HuH-7.5 (cell line): Measurements from ENCODE around the gene EFNA5.

ENCODE experiments used
- DNase-seq: peaks from one replicate; pipeline ENCODE4 v3.0.0; 2011; ENCODE audit warnings: low spot score

Gene EFNA5

DNA sequence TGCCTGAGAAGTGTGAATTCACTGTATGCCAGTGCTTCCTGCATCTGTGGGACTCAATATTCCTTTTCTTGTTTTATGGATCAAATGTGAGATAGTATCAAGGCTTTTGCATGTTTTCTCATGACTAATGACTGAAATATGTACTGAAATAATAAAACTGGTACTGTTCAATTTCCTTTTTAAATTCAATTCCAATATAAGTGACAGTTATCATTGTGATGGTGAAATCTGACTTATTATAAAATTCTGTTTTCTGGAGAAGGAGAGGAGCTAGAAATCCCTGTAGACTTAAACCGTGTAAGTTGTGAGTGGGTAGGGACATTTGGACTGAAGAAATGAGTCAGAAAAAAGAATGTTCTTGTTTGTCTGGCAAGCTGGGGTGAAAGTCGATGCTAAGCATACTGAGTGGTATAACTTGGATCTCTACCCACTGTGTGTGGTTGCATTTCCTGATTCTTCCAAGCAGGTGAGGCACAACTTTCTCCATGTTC lies 245.2 kb downstream of the EFNA5 start:
- no peak for DNase-seq

DNA sequence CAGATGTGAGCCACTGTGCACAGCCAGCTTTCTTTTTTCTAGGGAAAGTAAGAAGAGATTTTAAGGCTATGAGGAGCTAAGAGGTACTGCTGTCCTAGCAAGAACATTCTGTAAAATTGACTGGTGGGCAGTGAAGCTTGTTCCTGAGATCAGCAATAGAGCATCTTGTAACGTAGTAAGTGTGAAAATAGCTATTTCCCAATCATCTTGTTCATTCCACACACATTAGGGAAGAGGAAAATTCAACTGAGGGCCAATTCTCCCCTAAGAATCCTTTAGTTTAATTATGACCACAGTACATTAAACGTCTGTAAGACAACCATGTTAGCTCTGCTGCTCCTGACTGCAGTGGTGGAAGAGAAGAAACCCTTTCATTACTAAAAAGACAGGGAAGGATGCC lies 246.2 kb downstream of the EFNA5 start:
- DNase-seq: no peak

DNA sequence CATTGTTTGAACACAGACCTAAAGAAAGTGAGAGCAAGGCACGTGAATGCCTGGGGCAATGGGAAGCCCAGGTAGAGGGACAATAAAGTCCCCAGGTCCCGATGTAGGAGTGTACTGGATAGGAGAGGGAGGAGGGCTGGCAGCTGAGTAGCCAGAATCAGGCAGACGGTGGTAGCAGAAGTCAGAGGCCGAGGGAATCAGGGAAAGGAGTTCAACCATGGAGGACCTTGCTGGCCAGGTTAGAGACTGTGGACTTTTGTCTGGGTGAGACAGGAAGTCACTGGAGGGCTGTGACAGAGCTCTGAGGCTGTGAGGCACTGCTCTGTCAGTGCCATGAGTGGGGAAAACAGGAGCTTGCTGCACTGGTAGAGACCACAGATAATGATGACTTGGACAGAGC lies 248.2 kb downstream of the EFNA5 start:
- no peak for DNase-seq

DNA sequence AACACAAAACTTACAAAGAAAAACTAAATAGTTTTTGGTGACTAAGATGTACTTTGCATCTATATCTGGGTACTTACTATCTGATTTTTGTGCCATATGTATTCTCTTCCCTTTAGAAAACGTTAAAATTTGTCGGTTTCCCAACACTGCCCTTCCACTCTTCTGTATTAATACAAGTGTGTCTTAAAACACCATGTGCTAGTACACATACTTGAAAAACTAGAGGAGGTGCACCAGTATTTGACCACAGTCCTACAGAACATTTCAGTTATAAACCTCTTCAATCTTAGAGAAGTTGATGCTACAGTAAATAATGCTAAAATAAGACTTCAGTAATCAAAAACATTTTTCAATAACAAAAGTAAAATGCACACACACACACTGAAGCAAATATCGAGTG lies 251.2 kb downstream of the EFNA5 start:
- no peak for DNase-seq

DNA sequence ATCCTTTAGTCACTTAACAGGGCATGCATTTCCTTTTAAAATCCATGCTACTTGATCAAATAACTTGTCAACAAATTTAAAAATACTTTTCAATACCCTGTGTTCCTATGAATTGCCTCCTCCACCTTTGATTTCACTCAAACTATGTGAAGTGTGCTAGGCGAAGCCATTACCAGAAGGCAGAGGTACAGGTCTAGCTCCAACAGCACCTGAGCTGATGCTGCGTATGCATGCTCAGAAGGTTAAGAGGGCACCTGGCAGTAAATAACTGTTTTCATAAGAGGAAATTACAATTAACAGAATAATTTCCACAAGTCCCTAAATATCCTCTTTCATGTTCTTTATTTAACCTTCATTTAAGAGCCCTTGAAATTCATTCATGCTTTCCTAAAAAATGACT lies 251.8 kb downstream of the EFNA5 start:
- no peak for DNase-seq

DNA sequence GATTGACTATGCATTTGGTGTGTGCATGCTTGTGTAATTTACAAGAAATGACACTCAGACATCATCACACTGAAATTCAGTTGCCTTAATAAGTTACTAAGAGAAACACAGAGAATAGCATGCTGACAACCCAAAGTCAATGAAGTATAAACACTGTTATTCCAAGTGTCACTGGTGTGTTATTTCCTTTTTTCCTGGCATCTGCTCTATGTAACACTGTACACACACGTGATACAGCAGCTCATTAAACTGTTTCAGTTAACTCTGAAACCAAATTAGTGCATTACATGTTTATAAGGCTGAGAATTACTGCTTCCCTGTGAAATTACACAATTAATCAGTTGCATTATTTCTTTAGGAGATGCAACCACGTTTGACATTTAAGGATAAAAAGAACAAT lies 252.7 kb downstream of the EFNA5 start:
- no peak for DNase-seq

DNA sequence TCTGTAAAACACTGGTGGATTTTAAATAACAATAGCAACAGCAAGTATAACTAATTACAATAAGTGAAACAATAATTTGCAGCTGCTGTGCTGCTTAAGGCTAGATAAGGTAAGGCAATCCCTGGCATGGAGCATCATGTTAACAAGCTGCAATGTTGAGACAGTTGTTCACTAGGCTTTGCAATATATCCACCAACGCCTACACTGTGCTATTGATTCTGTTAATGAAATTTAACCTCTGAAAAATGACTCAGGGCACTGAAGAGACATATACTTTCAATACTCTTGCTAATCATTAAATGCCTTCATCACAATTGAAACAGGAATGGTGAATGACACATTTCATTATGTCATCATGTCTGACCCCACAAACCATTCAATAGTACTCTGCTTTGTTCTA lies 255.0 kb downstream of the EFNA5 start:
- DNase-seq: no peak

DNA sequence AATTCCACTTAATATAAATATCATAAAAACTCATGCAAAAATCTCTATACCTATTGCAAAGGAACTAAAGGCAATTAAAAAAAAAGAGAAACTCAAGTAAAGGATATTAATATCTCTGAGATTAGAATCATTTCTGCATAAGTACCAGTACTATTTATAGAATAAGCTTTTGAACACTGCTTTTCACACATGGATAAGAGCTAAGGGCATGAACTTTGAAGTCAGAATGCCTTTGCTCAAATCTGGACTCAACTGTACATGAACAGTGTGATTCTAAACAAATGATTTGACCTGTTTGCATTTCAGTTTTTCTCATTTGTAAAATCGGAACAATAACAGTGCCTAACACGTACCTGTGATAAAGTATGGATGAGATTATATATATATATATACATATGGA lies 255.9 kb downstream of the EFNA5 start:
- DNase-seq: no peak

DNA sequence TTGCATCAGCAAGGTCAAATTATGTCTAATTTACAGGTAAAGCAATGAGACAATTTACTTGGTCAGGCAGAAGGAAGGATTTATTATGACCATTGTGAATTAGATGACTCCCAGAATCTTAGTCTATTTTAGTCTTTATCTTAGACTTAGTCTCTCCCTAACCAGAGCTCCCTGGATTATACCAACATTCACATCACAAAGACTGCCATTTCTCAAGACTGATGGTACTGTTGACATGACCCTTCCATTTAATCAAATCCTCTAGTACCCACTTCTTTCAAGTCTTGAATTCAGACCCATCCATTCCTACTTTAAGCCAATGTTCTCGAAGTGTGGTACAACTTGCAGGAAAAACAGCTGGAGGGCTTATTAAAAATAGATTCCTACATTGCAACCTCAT lies 257.0 kb downstream of the EFNA5 start:
- DNase-seq: no peak

DNA sequence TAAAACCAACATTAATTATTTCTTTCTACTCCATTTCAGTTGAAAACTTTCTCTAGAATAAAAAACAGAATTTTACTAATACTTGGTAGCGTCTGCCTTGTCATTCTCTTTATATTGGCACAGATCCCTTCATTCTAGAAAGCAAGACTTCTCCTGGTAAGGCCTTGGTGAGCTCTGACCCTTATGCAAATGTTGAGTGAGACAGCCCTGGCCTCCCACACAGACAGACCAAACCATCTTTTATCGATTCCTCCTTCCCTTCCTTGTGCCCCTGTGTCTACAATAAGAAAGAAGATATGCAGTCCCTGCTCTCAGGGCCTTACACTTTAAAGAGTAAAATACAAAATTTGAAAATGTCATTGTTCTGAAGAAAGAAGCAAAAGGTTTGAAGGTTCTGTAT lies 262.2 kb downstream of the EFNA5 start:
- no peak for DNase-seq

DNA sequence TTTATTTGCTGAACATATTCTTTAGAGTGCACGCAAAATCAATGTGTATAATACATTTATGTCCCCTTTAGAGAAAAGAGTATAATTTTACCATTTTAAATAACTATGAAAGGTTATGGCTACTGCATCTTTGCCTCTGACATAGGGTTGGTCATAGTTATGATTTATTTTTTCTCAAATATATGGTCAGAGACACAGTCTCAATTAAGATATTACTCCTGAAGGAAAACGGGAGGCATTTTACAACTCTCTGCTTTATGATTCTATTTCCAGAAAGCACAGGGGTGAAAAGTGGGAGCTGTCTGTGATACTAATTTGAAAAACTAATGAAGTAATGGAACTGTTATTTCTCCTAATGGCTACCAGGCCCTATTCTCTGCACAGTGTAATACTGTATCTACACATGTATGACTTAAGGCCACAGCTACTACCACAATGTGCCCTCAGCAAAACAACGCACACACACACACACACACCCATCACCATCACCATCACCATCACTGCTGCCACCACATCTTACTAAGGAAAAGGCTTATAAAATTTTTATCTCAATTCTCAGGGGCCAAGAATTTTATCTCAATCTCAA lies 262.9 kb downstream of the EFNA5 start:
- no peak for DNase-seq

DNA sequence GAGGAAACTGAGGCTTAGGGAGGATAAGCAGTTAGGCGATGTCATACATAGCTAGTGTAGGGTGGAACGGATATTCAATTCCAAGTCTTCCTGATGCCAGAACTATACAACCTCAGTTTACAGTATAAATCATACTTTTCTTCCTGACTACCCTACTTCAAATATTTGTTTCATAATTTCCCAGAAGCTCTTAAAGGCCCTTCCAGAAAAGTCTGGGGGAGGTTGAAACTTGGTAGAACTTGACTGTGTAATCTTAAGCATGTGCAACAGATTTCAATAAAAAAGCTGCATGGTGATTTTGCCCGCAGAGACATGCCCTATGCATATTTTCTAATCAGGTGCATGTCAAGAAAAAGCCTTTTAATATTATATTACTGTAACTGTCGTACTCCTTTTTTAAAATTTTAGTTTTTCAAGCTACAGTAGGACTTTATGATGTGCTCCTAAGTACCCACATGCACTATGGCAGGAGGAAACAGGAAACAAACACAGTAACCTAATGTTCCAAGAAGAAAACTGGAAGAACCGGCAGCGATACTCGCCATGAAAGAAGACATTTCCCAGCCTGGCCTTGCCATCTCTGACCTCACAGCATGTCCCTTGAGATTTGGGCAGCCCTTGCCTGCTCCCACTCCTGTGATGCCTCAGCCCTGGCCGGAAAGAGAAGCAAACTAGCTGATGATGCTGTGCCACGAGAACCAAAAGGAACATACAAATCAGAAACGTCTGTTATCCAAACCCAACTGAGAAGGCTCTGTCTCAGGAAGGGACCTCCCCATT lies 266.0 kb downstream of the EFNA5 start:
- no peak for DNase-seq

DNA sequence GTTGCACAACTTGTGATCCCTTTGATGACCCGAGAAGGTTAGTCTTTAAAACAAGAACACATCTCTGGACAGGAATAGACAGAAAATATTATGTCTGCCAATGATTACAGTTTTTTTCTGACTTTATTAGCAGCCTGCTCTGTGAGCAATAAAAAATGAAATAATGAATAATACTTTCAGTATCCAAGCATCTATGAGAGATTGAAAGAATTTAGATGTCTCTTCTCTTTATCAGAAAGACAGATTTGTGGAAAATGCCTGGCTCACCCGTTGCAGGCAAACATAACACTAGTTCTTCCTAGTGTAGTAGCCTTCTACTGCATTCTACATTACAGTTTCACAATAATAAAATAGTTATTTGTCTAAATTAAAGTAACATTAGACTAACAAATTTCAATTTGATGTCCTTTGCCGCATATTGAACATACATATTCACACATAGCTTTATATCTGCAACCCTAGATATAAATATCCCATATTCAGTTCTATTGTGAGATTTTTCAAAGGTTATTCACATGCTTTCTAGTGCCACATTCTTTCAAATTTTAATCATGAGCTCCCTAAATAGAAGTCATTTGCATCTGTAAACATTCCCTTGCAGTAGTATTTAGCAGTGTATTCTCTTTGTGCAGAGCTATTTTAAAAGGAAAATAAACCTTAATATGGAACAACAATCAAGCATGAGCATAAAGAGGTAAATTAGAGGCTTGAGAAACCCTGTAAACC lies 267.3 kb downstream of the EFNA5 start:
- no peak for DNase-seq

DNA sequence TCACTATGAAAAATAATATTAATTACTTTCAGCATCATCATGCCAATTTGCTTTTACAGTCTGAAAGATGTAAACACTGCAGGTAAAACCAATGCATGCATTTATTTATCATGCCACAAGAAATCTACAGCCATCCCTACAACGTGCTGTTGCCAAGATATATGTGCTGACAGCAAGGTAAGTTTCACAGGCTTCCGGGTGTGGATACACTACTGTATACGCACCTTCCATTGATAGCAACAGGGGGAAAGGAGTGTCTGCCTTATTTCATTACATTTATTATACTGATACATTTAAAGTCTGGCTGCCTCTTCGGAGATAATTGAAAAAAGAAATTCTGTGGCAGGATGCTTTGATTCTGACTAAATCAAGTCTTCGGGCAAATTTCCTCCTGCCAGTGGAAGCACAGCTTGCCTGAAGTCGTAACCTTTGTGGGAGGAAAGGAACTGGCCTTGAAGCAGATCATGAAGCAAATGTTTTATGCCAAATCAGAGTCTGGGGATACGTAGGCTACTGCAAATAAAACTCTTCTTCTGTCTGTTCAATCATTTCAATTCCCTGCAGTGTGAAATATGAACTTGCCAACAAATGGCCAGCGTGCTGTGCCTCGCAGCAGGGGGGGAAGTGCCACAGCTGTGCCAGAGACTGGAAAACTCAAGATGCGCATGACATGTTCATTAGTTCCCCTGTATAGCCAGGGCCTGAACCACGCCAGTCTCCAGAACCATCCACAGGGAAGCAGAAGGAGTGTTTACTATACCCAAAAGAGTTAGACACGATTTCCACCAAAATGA lies 268.1 kb downstream of the EFNA5 start:
- no peak for DNase-seq

DNA sequence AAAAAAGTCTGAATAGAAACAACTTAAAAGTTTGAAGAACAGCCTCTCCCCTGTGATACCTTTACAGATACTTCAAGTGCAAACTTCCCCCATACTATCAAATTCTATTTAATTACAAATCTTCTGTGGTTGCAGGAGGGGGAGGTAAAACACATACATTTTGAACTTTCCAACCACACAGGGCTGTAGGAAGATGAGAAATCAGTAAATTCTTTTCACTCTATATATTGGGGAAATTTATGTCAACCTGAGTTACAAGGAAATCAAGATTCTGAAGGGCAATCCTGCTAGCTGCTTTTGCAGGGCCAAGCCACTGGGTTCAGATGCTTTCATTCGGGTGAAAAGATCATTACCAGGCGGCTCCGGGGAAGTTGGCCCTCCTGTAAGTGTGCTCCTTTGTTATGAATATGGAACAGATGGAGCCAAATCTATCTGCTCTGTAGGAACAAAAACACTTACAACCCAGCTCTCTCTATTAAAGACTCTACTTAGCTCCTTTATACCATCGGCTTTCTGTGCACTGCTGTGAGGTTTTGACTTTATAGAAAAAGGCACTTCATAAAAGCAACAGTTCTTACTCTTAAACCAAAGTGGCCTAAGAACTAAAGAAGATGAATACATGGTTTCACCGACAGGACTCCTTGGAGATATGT lies 269.1 kb downstream of the EFNA5 start:
- DNase-seq: no peak

DNA sequence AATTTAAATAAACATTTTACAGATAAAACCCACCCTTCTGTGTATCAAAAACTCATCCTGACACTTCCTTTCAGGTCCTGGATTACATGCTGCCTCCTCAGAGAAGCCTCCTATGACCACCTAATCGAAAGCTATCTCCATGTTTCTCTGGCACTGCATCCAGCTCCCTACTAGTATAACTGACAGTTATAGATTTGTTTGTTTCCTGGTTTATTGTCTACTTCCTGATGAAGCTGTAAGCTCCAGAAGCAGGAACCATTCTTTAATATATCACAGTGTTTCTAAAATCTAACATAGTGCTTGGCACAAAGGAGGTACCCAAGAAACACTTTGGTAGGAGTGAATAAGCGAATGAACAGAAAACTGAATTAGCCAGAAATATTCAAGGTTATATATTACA lies 270.4 kb downstream of the EFNA5 start:
- DNase-seq: no peak

DNA sequence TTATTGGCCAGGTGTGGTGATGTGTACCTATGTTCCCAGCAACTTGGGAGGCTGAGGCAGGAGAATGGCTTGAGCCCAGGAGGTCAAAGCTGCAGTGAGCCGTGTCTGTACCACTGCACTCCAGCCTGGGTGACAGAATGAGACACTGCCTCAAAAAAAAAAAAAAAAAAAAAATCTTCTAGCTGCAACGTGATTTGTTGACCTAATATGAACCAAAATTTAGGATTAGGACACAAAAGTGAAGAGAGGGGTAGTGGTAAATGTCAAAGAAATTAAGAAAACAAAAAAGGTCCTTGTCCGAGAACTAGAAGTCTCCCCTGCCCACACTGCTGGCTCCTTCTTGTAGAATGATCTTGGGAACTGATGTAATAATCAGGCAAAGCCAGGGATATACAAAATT lies 272.0 kb downstream of the EFNA5 start:
- no peak for DNase-seq

DNA sequence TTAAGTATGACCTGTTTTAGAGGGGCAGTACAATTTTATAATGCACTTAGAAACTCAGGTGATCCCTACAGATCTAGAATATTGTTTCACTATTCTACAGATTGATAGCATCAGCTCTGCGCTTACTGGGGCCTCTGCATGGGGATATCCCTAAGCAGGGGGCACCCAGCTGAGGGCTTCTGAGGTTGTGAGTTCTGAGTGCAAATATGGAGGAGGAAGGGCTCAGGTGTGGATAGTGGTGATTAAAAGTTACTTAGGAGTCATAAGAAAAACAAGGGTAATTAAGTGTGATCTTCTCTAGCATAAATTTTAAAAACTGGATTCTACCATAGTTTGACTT lies 274.4 kb downstream of the EFNA5 start:
- no peak for DNase-seq

DNA sequence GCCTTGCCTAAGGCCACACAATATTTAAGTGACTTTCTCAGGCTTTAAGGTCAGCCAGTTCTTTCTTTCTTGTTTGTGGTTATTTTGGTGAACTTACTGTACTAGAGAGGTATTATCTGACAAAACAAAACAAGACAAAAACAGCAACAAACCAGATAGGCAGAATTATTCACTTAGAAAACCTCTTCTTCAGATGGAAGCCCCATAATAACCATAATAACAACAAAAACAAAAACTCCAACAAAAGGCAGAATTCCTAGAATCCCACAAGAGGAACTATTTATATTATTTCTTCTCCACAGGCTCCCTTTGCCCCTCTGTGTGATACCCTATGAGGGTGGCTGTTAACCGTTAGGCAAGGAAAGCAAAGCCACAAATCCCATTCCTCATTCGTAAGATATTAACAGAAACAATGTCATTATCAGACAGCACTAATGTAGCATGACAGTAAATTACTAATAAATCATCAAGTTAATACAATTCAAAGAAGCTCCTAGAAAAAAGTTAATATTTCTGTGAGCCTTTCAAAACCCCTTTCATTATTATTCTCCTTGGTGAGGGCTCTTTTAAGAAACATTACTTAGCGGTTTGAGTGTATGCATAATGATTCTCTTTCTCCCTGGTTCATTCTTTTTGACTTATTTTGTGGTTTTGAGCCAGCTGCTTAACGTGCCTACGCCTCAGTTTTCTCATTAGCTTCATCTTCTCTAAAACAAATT lies 274.9 kb downstream of the EFNA5 start:
- no peak for DNase-seq

DNA sequence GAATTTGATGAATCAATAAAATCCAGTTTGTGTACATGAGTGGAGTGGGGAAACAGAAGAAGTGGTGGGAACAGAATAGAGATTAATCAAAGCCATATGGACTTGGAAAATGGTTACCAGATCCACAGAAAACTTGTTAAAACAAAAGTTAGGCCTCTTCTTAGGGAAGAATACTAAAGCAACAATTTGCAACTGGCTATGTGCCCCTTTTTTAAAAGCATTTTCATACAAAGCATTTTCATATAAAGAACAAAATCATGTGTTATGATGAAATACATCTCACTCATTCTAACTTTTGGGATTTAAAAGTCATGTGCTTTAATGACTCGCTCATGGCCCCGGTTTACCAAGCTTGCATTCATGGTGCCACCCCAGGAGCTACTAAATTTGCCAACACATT lies 276.9 kb downstream of the EFNA5 start:
- no peak for DNase-seq

DNA sequence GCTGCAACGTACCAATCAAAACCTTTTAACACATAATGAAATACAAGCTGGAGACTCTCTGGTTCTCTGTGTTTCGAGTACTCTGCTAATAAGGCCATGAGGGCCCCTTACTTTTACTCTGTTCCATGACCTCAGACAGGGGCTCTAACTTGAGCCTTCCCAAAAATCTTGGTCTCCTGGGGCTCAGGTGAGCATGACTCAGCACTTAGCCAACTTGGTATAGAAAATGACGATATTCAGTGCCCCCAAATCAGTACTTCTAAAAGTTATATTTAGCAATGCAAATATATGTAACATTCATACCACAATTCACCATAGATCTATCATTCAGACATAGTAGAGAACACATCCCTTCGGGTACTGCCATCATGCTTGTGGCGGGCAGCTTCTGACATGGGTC lies 278.9 kb downstream of the EFNA5 start:
- no peak for DNase-seq

DNA sequence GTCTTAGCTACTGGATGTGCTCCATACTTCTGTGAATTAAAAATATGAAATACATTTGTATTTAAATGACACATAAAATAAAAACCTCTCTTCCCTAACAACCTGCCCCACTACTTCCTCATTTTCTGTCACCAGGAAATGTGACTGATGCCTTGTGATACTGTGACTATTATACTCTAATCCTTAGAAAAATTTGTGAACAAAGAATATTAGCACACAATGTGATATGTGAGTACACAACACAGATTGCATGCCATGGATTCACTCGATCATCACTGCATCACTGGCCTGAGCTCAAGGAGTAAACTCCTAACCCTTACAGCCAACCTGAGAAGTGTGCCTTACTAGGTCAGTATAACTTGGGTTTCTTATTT lies 281.0 kb downstream of the EFNA5 start:
- no peak for DNase-seq
